ENCODE data around the gene TYR. TPM values are rescaled to one million over a fixed set of nuclear protein-coding genes. Genes with fewer than 3 reads are reported as not detected.

Gene TYR
- total RNA-seq, 4 donors from 2014 or later: not detected

DNA sequence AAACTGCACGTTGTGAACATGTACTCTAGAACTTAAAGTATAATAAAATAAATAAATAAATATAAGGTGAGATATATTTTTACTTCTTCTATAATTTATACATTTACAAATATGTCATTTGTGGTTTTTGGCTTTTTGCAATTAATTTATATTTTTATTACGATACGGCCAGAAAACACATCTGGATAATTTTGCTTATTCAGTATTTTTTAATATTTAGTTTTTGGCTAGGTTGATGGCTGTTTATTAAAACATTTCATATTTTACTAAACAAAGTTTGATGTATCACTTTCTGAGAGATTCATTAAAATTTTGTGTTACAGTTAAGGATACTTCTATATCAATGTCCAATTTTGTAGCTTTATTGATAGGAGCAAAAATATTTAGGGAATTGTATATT, 15.7 kb upstream of the TYR start:
- 71 to 75% methylated on average over 3 of the region's 3 CpGs for WGBS, 2 donors (ENCODE audit: low coverage in 1 of 2)
- no peak for TF ChIP-seq EP300 (IDR thresholded peaks at IDR 0.05)
- TF ChIP-seq, protein P1, sequence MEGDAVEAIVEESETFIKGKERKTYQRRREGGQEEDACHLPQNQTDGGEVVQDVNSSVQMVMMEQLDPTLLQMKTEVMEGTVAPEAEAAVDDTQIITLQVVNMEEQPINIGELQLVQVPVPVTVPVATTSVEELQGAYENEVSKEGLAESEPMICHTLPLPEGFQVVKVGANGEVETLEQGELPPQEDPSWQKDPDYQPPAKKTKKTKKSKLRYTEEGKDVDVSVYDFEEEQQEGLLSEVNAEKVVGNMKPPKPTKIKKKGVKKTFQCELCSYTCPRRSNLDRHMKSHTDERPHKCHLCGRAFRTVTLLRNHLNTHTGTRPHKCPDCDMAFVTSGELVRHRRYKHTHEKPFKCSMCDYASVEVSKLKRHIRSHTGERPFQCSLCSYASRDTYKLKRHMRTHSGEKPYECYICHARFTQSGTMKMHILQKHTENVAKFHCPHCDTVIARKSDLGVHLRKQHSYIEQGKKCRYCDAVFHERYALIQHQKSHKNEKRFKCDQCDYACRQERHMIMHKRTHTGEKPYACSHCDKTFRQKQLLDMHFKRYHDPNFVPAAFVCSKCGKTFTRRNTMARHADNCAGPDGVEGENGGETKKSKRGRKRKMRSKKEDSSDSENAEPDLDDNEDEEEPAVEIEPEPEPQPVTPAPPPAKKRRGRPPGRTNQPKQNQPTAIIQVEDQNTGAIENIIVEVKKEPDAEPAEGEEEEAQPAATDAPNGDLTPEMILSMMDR (IDR thresholded peaks at IDR 0.05): no peak
- no peak for TF ChIP-seq POLR2A (IDR thresholded peaks at IDR 0.05)
- TF ChIP-seq POLR2AphosphoS5 (IDR thresholded peaks at IDR 0.05): no peak

DNA sequence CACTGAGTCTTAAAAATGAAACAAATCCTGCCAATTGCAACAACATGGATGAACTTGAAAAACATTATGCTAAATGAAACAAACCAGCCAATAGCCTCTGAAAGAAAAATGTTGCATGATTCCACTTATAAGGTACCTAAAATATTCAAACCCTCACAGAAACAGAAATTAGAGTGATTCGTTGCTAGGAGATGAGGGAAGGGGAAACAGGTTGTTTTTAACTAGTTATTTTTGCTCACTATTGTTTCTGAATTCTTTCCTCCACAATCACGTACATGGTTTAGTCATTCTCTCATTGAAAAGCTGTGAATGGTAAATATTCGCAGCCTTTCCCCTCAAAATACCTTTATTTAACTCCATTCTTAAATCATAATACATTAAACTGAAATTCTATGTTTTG, 14.0 kb upstream of the TYR start:
- 77 to 79% methylated on average over 3 of the region's 3 CpGs for WGBS, 2 donors (ENCODE audit: low coverage in 1 of 2)
- Histone ChIP-seq H3K9me3 (no peaks in the 10 kb centered on the region), H3K4me1 (no peaks in the 10 kb centered on the region), H3K27me3 (no peaks in the 10 kb centered on the region), H3K4me3 (no peak overlapping the region), H3K27ac (no peak overlapping the region), H3K36me3 (no peaks in the 10 kb centered on the region)
- ATAC-seq: no peak
- TF ChIP-seq EP300 (IDR thresholded peaks at IDR 0.05) (no peak), POLR2A (IDR thresholded peaks at IDR 0.05) (no peak), POLR2AphosphoS5 (IDR thresholded peaks at IDR 0.05) (no peak)
- TF ChIP-seq, protein P1 (IDR thresholded peaks at IDR 0.05): no peak

More for the DNA sequence above, 15.7 kb upstream of the TYR start:
- Histone ChIP-seq H3K9me3 (no peaks in the 10 kb centered on the region), H3K36me3 (no peaks in the 10 kb centered on the region), H3K4me1 (no peaks in the 10 kb centered on the region), H3K4me3 (no peak overlapping the region), H3K27ac (no peak overlapping the region), H3K27me3 (no peaks in the 10 kb centered on the region)
- no peak for ATAC-seq

DNA sequence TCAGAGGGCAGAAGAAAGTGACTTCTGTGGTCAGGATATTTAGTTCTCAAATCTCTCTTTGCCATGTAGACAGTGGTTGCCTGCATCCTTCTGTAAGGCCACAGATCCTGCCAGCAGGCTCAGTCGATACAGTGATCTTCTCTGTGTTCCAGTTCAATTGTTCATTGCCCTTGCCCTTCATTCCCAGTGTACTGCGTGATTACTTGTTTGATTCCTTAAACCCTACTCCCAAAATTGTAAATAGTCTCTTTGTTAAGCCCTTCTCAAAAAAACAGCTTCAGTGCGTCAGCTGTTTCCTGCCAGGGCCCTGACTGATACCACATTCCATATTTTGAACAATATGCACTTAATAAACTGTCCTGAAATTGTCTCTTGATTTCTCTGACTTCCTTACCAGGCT, 9.3 kb upstream of the TYR start:
- WGBS, 2 donors (ENCODE audit: low coverage in 1 of 2): 63 to 66% methylated on average over 3 of the region's 3 CpGs
- H3K4me1 ChIP-seq: no peaks in the 10 kb centered on the region
- TF ChIP-seq EP300 (IDR thresholded peaks at IDR 0.05) (no peak), POLR2A (IDR thresholded peaks at IDR 0.05) (no peak), POLR2AphosphoS5 (IDR thresholded peaks at IDR 0.05) (no peak)
- TF ChIP-seq, protein P1 (IDR thresholded peaks at IDR 0.05): no peak
- ATAC-seq: no peak
- H3K27me3 ChIP-seq: no peaks in the 10 kb centered on the region
- H3K27ac ChIP-seq: no peak overlapping the region
- no peak overlapping the region for H3K4me3 ChIP-seq
- no peaks in the 10 kb centered on the region for H3K9me3 ChIP-seq
- H3K36me3 ChIP-seq: no peaks in the 10 kb centered on the region

DNA sequence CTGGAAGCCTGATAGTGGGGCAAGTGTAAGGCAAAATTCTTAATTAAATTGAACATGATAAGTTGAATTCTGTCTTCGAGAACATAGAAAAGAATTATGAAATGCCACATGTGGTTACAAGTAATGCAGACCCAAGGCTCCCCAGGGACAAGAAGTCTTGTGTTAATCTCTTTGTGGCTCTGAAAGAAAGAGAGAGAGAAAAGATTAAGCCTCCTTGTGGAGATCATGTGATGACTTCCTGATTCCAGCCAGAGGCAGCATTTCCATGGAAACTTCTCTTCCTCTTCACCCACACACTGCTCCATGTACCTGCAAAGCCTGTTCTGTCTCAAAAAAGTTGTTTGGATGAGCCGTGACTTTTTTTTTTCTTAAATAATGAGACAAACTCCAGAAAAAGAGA, 1.9 kb upstream of the TYR start:
- H3K36me3 ChIP-seq: no peaks in the 10 kb centered on the region
- no peak overlapping the region for H3K4me3 ChIP-seq
- no peaks in the 10 kb centered on the region for H3K27me3 ChIP-seq
- H3K4me1 ChIP-seq: peaks cover 0 to 3% (median 0%) of the 10 kb centered on the region in 3 donors
- TF ChIP-seq POLR2AphosphoS5 (IDR thresholded peaks at IDR 0.05): no peak
- TF ChIP-seq, protein P1 (IDR thresholded peaks at IDR 0.05): no peak
- TF ChIP-seq POLR2A (IDR thresholded peaks at IDR 0.05): no peak
- no peak for TF ChIP-seq EP300 (IDR thresholded peaks at IDR 0.05)
- WGBS, 2 donors (ENCODE audit: low coverage in 1 of 2): 62 to 84% methylated on average over 2 of the region's 2 CpGs
- no peak overlapping the region for H3K27ac ChIP-seq
- H3K9me3 ChIP-seq: no peaks in the 10 kb centered on the region
- ATAC-seq: no peak

DNA sequence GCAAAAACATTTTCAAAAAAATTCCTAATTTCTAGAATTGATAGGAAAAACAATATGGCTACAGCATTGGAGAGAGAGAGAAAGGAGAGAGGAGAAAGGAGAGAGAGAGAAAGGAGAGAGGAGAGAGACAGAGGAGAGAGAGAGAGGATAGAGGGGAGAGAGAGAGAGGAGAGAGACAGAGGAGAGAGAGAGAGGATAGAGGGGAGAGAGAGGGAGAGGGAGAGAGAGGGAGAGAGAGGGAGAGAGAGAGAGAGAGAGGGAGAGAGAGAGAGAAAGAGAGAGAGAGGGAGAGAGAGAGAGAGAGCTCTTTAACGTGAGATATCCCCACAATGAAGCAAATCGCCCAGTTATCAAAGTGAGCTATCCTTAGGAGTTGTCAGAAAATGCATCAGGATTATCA, 737 bp upstream of the TYR start:
- no peaks in the 10 kb centered on the region for H3K36me3 ChIP-seq
- no peak overlapping the region for H3K4me3 ChIP-seq
- TF ChIP-seq, protein P1 (IDR thresholded peaks at IDR 0.05): no peak
- no peak for TF ChIP-seq EP300 (IDR thresholded peaks at IDR 0.05)
- TF ChIP-seq POLR2A (IDR thresholded peaks at IDR 0.05): no peak
- no peak for TF ChIP-seq POLR2AphosphoS5 (IDR thresholded peaks at IDR 0.05)
- no peaks in the 10 kb centered on the region for H3K27me3 ChIP-seq
- WGBS, 2 donors (ENCODE audit: low coverage in 1 of 2): 80 to 100% methylated on average over 2 of the region's 2 CpGs
- peaks cover 0 to 11% (median 0%) of the 10 kb centered on the region in 3 donors for H3K4me1 ChIP-seq
- no peaks in the 10 kb centered on the region for H3K9me3 ChIP-seq
- ATAC-seq: no peak
- no peak overlapping the region for H3K27ac ChIP-seq
